Effector memory CD4-positive, alpha-beta T cell (primary cell): ENCODE measurements around the gene CNTFR.

Experiments used
- DNase-seq, 3 donors: peaks; one replicate each; pipeline ENCODE4 v3.0.0-alpha.2; 2020
- H3K27ac ChIP-seq: 2 replicates; pipeline ENCODE4 v1.7.0; 2013; ENCODE audit warnings: mild to moderate bottlenecking, low read length, moderate library complexity; ENCODE audit not compliant: insufficient read depth, poor library complexity, severe bottlenecking
- H3K27me3 ChIP-seq: replicated peaks from 2 replicates; pipeline ENCODE4 v1.7.0; 2013; ENCODE audit warnings: mild to moderate bottlenecking, low read length; ENCODE audit not compliant: insufficient read depth, control insufficient read depth, poor library complexity, severe bottlenecking
- H3K36me3 ChIP-seq: 2 replicates; pipeline ENCODE4 v1.7.0; 2013; ENCODE audit warnings: mild to moderate bottlenecking, low read length, moderate library complexity; ENCODE audit not compliant: control insufficient read depth, insufficient read depth
- H3K4me1 ChIP-seq: 2 replicates; pipeline ENCODE4 v1.7.0; 2013; ENCODE audit warnings: low read length, mild to moderate bottlenecking; ENCODE audit not compliant: control insufficient read depth, insufficient read depth, poor library complexity, severe bottlenecking
- H3K4me3 ChIP-seq: 2 replicates; pipeline ENCODE4 v1.7.0; 2013; ENCODE audit warnings: low read length, low read depth, mild to moderate bottlenecking; ENCODE audit not compliant: insufficient read depth, poor library complexity, severe bottlenecking
- H3K9me3 ChIP-seq: 2 replicates; pipeline ENCODE4 v1.7.0; 2013; ENCODE audit warnings: mild to moderate bottlenecking, low read length, moderate library complexity; ENCODE audit not compliant: control insufficient read depth

The CNTFR gene

DNA sequence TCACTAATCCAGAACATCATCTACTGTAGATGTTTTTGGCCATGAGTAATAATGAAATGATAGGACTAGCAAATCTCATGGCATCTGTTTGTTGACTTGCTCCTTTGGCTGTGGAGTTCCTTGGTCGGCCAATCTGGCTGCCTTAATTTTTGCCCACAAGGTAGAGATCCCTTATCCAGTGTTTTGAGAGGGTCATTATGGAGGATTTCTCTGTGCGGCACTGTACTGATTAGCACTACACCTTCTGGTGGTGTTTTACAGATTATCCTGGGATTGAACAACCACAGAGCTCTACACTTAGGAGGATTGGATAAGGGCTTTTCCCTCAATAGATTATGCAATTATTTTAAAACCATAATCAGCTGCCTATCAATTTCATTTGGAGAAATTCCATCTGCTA lies 63.5 kb downstream of the CNTFR start:
- H3K36me3 ChIP-seq, result no peaks in the 10 kb centered on the region
- H3K4me1 ChIP-seq, result peaks cover 10% of the 10 kb centered on the region
- no peaks in the 10 kb centered on the region for H3K9me3 ChIP-seq
- no peak overlapping the region for H3K27ac ChIP-seq
- no peak overlapping the region for H3K4me3 ChIP-seq
- no peak for DNase-seq
- H3K27me3 ChIP-seq, result no peaks in the 10 kb centered on the region

- H3K36me3 ChIP-seq, result no peaks in the 10 kb centered on the region
These were observed 65.2 kb downstream of the CNTFR start for GRCh38 chr9:34524349-34524748.

GRCh38 chr9:34522971-34523797 lies 66.3 kb downstream of the CNTFR start, which contains the start of gene ENHO:
Gene ENHO, minus strand, starts transcription at chr9:34522990. Its CDS starts 1,295 bp downstream, at chr9:34521695.
- Histone ChIP-seq H3K9me3 (no peaks in the 10 kb centered on the region), H3K4me3 (peak within 1 kb of the TSS; percentile 38), H3K27me3 (no peaks in the 10 kb centered on the region), H3K36me3 (no peaks in the 10 kb centered on the region), H3K4me1 (peaks cover 10% of the 10 kb centered on the region), H3K27ac (peak within 1 kb of the TSS; percentile 29)
- peak; percentile 77 to 84 (median 82) for DNase-seq

More at GRCh38 chr9:34524349-34524748, 65.2 kb downstream of the CNTFR start:
- no peak overlapping the region for H3K27ac ChIP-seq
- no peak for DNase-seq
- H3K4me1 ChIP-seq, result peaks cover 10% of the 10 kb centered on the region
- H3K4me3 ChIP-seq, result no peak overlapping the region
- no peaks in the 10 kb centered on the region for H3K27me3 ChIP-seq
- H3K9me3 ChIP-seq, result no peaks in the 10 kb centered on the region

DNA sequence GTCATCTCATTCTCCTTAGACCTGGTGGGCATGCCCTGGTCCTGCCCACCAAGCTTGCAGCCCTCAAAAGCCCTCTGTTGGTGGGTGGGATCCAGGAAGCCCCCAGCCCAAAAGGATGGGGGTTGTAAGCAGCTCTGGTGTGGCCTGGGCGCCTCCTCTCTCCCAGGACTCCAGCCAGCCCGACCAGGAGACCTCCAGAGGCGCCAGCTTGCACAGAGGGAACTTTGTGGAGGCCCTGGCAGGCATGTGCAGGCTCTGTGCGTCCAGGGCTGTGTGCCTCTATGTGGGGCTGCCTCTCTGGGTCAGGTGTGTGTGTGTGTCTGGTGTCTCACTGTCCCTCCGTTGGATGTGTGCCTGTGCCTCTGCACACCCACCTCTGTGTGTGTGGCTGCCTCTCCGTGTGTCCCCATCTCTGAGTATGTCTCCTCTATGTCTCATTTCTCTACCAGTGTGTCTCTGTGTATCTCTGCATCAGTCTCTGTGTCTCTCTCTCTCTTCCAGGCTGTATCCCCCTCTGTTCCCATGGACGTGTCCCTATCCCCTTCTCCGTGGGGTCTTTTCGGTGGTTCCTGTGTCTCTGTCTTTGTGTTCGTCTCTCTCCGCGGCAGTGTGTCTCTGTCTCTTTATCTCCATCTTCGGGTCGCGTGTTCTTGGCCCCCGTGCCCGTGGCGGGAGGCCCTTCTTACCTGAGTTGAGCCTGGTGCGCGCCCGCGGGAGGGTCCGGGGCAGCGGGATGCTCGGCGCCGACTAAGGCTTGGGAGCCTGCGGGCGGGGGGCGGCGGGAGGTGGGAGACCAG lies 67.2 kb downstream of the CNTFR start:
- no peaks in the 10 kb centered on the region for H3K36me3 ChIP-seq
- no peak overlapping the region for H3K27ac ChIP-seq
- peaks cover 10% of the 10 kb centered on the region for H3K4me1 ChIP-seq
- DNase-seq, result no peak
- H3K4me3 ChIP-seq, result peak overlapping the region; percentile 38
- H3K9me3 ChIP-seq, result no peaks in the 10 kb centered on the region
- no peaks in the 10 kb centered on the region for H3K27me3 ChIP-seq

DNA sequence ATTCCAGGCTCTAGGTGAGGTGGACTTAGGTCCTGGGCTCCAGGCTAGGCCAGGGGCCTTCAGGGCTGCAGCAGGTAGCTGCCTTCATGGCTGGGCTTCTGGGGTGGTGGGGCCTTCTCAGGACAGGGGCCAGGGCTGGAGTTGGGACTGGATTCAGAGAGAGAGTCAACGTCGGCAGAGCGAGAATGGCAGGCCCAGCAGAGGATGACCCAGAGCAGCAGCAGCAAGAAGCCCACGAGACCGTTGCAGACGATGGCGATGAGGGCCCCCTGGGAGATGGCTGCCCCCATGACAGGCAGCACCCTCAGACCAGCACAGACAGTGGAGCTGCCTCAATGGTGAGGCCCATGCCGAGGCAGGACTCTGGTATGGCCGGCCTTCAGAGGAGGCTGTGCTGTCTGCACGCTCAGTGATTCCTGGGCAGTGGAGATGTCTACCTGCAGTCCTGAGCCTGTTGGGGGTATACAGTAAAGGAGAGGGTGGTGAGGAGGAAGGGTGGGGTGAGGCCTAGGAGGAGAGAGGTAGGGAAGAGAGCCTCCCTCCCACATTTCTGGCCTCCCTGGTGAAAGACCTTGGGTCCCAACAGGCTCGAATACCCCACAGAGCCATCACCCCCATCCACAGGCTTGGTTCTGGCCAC lies 68.0 kb downstream of the CNTFR start:
- Histone ChIP-seq H3K4me1 (peaks cover 10% of the 10 kb centered on the region), H3K9me3 (no peaks in the 10 kb centered on the region), H3K27ac (no peak overlapping the region), H3K36me3 (no peaks in the 10 kb centered on the region), H3K4me3 (no peak overlapping the region), H3K27me3 (no peaks in the 10 kb centered on the region)
- no peak for DNase-seq

DNA sequence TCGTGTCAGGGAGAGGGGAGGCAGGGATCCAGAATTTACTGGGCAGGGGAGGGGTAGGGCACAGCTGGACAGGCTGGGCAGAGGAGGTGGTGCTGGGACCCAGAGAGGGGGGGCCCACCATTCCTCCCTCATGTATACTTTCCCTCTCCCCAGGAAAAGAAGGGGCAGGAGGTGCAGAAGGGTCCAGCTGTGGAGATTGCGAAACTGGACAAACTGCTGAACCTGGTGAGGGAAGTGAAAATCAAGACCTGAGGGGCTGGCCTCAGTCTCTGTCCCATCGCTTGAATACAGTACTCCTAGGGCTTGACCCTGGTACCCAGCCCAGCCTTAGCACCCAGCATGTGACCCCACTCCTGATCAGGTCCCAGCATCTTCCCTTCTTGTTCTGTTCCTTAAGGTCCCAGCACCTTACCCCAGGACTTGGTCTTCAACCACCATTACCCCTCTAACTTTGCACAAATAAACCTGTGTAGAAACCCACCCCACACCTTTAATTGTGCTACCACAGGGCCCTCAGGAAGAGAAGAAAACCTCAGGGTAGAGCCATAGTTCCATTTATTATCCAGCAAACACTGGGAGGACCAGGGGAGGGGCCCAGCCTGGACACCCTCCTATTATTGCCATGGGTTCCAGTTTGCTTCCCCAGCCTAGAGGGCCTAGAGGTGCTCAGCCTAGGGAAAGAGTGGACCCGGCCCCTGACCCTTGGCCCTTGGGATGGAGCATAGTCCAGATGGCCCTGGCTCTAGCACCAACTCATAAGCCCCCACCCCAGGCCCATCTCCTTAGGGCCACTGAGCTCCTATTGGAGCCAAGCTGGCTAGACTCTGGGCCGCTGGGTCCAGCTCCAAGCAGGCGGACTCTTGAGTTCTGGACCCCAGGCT lies 68.8 kb downstream of the CNTFR start:
- no peaks in the 10 kb centered on the region for H3K27me3 ChIP-seq

DNA sequence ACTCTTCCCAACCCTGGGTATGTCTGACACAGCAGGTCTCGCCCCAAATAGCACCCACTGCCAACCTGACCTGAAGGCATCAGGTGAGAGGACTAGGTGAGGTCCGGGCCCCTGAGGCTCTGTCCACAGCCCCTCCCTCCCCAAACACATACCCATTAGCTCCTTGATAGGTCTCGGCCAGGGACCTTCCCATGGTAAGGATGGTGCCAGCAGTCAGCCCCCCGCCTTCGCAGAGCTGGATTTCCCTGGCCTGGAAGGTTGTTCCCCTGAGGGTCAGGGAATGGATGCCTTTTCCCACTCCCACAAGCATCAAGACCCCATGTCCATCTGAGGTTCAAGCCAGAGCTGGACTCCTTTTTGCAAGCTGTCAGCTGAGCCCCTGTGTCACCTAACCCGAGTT lies 69.4 kb downstream of the CNTFR start:
- H3K9me3 ChIP-seq, result no peaks in the 10 kb centered on the region
- H3K27ac ChIP-seq, result no peak overlapping the region
- DNase-seq, result no peak
- no peaks in the 10 kb centered on the region for H3K36me3 ChIP-seq
- H3K4me1 ChIP-seq, result peaks cover 10% of the 10 kb centered on the region
- H3K4me3 ChIP-seq, result no peak overlapping the region
- no peaks in the 10 kb centered on the region for H3K27me3 ChIP-seq

More for the DNA sequence above, 68.8 kb downstream of the CNTFR start:
- no peak for DNase-seq
- Histone ChIP-seq H3K4me3 (no peak overlapping the region), H3K27ac (no peak overlapping the region), H3K9me3 (no peaks in the 10 kb centered on the region), H3K4me1 (peaks cover 10% of the 10 kb centered on the region), H3K36me3 (no peaks in the 10 kb centered on the region)

GRCh38 chr9:34519321-34520020 lies 70.1 kb downstream of the CNTFR start:
- Histone ChIP-seq H3K27me3 (no peaks in the 10 kb centered on the region), H3K4me3 (no peak overlapping the region), H3K9me3 (no peaks in the 10 kb centered on the region), H3K36me3 (no peaks in the 10 kb centered on the region), H3K27ac (no peak overlapping the region), H3K4me1 (peaks cover 10% of the 10 kb centered on the region)
- no peak for DNase-seq

GRCh38 chr9:34518896-34519295 lies 70.6 kb downstream of the CNTFR start:
- Histone ChIP-seq H3K9me3 (no peaks in the 10 kb centered on the region), H3K4me1 (peaks cover 10% of the 10 kb centered on the region), H3K27ac (no peak overlapping the region), H3K4me3 (no peak overlapping the region), H3K36me3 (no peaks in the 10 kb centered on the region), H3K27me3 (no peaks in the 10 kb centered on the region)
- DNase-seq, result no peak
